Measurements from ENCODE around the gene TNNI3K. TPM values are rescaled to one million over a fixed set of nuclear protein-coding genes. Genes with fewer than 3 reads are reported as not detected.

Gene TNNI3K
- total RNA-seq, 1 experiment from 2014 or later = not detected

- no peaks in the 10 kb centered on the region for H3K9me2 ChIP-seq (replicated peaks; ENCODE audit: low read length)
- intact Hi-C loops (cut with micrococcal nuclease) = no loop called here
- no peak overlapping the region for H3K27ac ChIP-seq (ENCODE audit: low read length)
- no peaks in the 10 kb centered on the region for H4K20me1 ChIP-seq (ENCODE audit: low read length)
- no peak overlapping the region for H3K9ac ChIP-seq (ENCODE audit: low read length)
- ATAC-seq (no peak), DNase-seq (peak; percentile 17)
- H3K4me1 ChIP-seq (ENCODE audit: insufficient read depth, low read length) = 0 out of 2 replicates have a peak, but pooled peaks cover under 1% of the 10 kb centered on the region
- no peaks in the 10 kb centered on the region for H3K9me3 ChIP-seq (ENCODE audit: low read length)
- BruUV-seq (replicated peaks) = no TSS peak
- peaks cover 20% of the 10 kb centered on the region for H3K27me3 ChIP-seq (ENCODE audit: low read length)
- H3K4me3 ChIP-seq (ENCODE audit: low read length) = no peak overlapping the region
- H3K36me3 ChIP-seq (ENCODE audit: low read depth, low read length) = no peaks in the 10 kb centered on the region
- H3K4me2 ChIP-seq (ENCODE audit: low read length) = no peak overlapping the region
- H3F3A ChIP-seq (ENCODE audit: low read length, unreplicated experiment) = no peaks in the 10 kb centered on the region
- no peaks in the 10 kb centered on the region for H3K79me2 ChIP-seq (ENCODE audit: low read length)
- CTCF ChIA-PET = no interaction called here
- no peak for TF ChIP-seq EZH2phosphoT487 (IDR thresholded peaks at IDR 0.05; ENCODE audit: borderline replicate concordance, low read length)
- TF ChIP-seq CTCF (conservative IDR thresholded peaks at IDR 0.05; ENCODE audit: low read depth, low read length) = no peak
- TF ChIP-seq EZH2 (IDR thresholded peaks at IDR 0.05; ENCODE audit: low read length, unreplicated experiment) = no peak
- POLR2A ChIA-PET (ENCODE audit: unreplicated experiment) = no interaction called here
- no peak overlapping the region for H2AFZ ChIP-seq (ENCODE audit: low read length)
Observed at GRCh38 chr1:74422421-74423292, 187.5 kb downstream of the TNNI3K start.

- Histone ChIP-seq H3K9me3 (ENCODE audit: low read length) (no peaks in the 10 kb centered on the region), H3K27ac (ENCODE audit: low read length) (no peak overlapping the region), H3K9ac (ENCODE audit: low read length) (no peak overlapping the region), H3F3A (ENCODE audit: low read length, unreplicated experiment) (no peaks in the 10 kb centered on the region), H3K79me2 (ENCODE audit: low read length) (no peaks in the 10 kb centered on the region), H3K9me2 (replicated peaks; ENCODE audit: low read length) (no peaks in the 10 kb centered on the region), H3K4me2 (ENCODE audit: low read length) (no peak overlapping the region), H3K27me3 (ENCODE audit: low read length) (peaks cover 14% of the 10 kb centered on the region), H3K36me3 (ENCODE audit: low read depth, low read length) (no peaks in the 10 kb centered on the region), H3K4me1 (ENCODE audit: insufficient read depth, low read length) (0 out of 2 replicates have a peak, but pooled peaks cover 7% of the 10 kb centered on the region), H4K20me1 (ENCODE audit: low read length) (no peaks in the 10 kb centered on the region), H2AFZ (ENCODE audit: low read length) (no peak overlapping the region), H3K4me3 (ENCODE audit: low read length) (no peak overlapping the region)
- intact Hi-C loops (cut with micrococcal nuclease) = no loop called here
- no peak for DNase-seq
- ATAC-seq = no peak
- TF ChIP-seq CTCF (conservative IDR thresholded peaks at IDR 0.05; ENCODE audit: low read depth, low read length) = no peak
- no peak for TF ChIP-seq EZH2phosphoT487 (IDR thresholded peaks at IDR 0.05; ENCODE audit: borderline replicate concordance, low read length)
- no peak for TF ChIP-seq EZH2 (IDR thresholded peaks at IDR 0.05; ENCODE audit: low read length, unreplicated experiment)
- ChIA-PET POLR2A (ENCODE audit: unreplicated experiment) (no interaction called here), CTCF (no interaction called here)
- BruUV-seq (replicated peaks) = no TSS peak
Observed at GRCh38 chr1:74423471-74423870, 188.3 kb downstream of the TNNI3K start.

- Histone ChIP-seq H3K9ac (ENCODE audit: low read length) (no peak overlapping the region), H3K4me1 (ENCODE audit: insufficient read depth, low read length) (0 out of 2 replicates have a peak, but pooled peaks cover 7% of the 10 kb centered on the region), H3K27ac (ENCODE audit: low read length) (no peak overlapping the region), H3K4me3 (ENCODE audit: low read length) (no peak overlapping the region), H4K20me1 (ENCODE audit: low read length) (no peaks in the 10 kb centered on the region), H3K79me2 (ENCODE audit: low read length) (no peaks in the 10 kb centered on the region), H3K4me2 (ENCODE audit: low read length) (no peak overlapping the region), H3K9me3 (ENCODE audit: low read length) (no peaks in the 10 kb centered on the region), H2AFZ (ENCODE audit: low read length) (no peak overlapping the region), H3K27me3 (ENCODE audit: low read length) (peaks cover 7% of the 10 kb centered on the region), H3K9me2 (replicated peaks; ENCODE audit: low read length) (no peaks in the 10 kb centered on the region), H3K36me3 (ENCODE audit: low read depth, low read length) (no peaks in the 10 kb centered on the region), H3F3A (ENCODE audit: low read length, unreplicated experiment) (no peaks in the 10 kb centered on the region)
- no peak for TF ChIP-seq CTCF (conservative IDR thresholded peaks at IDR 0.05; ENCODE audit: low read depth, low read length)
- TF ChIP-seq EZH2 (IDR thresholded peaks at IDR 0.05; ENCODE audit: low read length, unreplicated experiment) = no peak
- TF ChIP-seq EZH2phosphoT487 (IDR thresholded peaks at IDR 0.05; ENCODE audit: borderline replicate concordance, low read length) = no peak
- ChIA-PET CTCF (no interaction called here), POLR2A (ENCODE audit: unreplicated experiment) (interaction anchor here (0.6 kb wide), 1 partner anchor 14 kb away, joined by 3 read pairs; no protein-coding TSS in a partner anchor)
- DNase-seq (no peak), ATAC-seq (no peak)
- no TSS peak for BruUV-seq (replicated peaks)
- intact Hi-C loops (cut with micrococcal nuclease) = loop anchor here (2.0 kb wide), 1 partner anchor 69 kb away; no protein-coding TSS in a partner anchor
Observed at GRCh38 chr1:74425676-74426075, 190.5 kb downstream of the TNNI3K start.
